NCI-H2227 treated with DMSO at 0.1 percent for 48 hours (cell line): Measurements from ENCODE around the gene SLC22A6.
A peak's percentile ranks its signal among the peaks of the same experiment; 100 is the strongest.

Experiments
- DNase-seq: peaks from one replicate; lab custom pipeline; 2025; lab: John Stamatoyannopoulos, UW

The SLC22A6 gene

GRCh38 chr11:62931499-62932278 lies 53.1 kb downstream of the SLC22A6 start:
- DNase-seq, result peak; percentile 38

GRCh38 chr11:62930666-62931065 lies 54.1 kb downstream of the SLC22A6 start:
- no peak for DNase-seq

- no peak for DNase-seq
Measured at GRCh38 chr11:62930157-62930556, 54.6 kb downstream of the SLC22A6 start.

GRCh38 chr11:62928011-62928410 lies 56.8 kb downstream of the SLC22A6 start:
- peak; percentile 66 for DNase-seq

- no peak for DNase-seq
Measured at GRCh38 chr11:62926680-62927455, 57.9 kb downstream of the SLC22A6 start.
